Nephron progenitor cell (in vitro differentiated cells): ENCODE measurements around the gene SPDYC.
A peak's percentile ranks its signal among the peaks of the same experiment; 100 is the strongest.

Experiments
- DNase-seq: peaks from one replicate; pipeline ENCODE4 v3.0.0; 2021
- H3K27ac Mint-ChIP-seq: 2 replicates; pipeline ENCODE4 v1.8.0; 2021; ENCODE audit warnings: mild to moderate bottlenecking, moderate library complexity, mixed read lengths
- H3K27me3 Mint-ChIP-seq: 2 replicates; pipeline ENCODE4 v1.8.0; 2021; ENCODE audit warnings: mild to moderate bottlenecking, low read depth, mixed read lengths; ENCODE audit not compliant: poor library complexity
- H3K36me3 Mint-ChIP-seq: 2 replicates; pipeline ENCODE4 v1.8.0; 2021; ENCODE audit warnings: low read depth, mixed read lengths
- H3K4me1 Mint-ChIP-seq: 2 replicates; pipeline ENCODE4 v1.8.0; 2021; ENCODE audit warnings: mixed read lengths
- H3K4me3 Mint-ChIP-seq: 2 replicates; pipeline ENCODE4 v1.8.0; 2021; ENCODE audit warnings: mild to moderate bottlenecking, moderate library complexity, mixed read lengths
- H3K9me3 Mint-ChIP-seq: 2 replicates; pipeline ENCODE4 v1.8.0; 2021; ENCODE audit warnings: mild to moderate bottlenecking, moderate library complexity, mixed read lengths
- TF ChIP-seq, protein P1 (sequence below): fragments of 200-600 bp; sonication (generic); IDR thresholded peaks from 2 replicates; pipeline ENCODE4 v1.5.0; 2021; ENCODE audit warnings: antibody characterized with exemption

Gene SPDYC

DNA sequence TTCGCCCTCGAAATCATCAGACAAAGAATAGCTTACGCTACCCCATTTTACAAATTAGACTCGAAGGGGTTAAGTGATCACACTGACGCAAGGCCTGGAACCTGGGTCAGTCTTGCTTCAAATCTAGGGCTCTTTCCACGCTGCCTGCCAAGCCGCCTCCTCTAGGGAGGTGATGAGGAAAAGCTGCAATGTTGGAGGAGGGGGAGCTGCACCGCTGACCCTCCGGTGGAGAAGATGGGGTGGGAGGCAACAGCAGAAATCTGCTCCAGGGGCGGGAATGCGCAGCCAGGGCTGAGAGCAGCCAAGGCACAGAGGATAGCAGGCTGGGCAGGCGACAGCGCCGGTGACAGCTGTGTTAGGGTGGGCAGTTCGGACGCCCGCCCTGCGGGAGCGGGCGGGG, 36.3 kb upstream of the SPDYC start:
- no peak for DNase-seq
- Mint-ChIP-seq H3K4me3 (peak overlapping the region; percentile 99), H3K4me1 (peaks cover 42% of the 10 kb centered on the region), H3K36me3 (peaks cover 7% of the 10 kb centered on the region), H3K9me3 (no peaks in the 10 kb centered on the region), H3K27ac (peak overlapping the region; percentile 100), H3K27me3 (peaks cover 15% of the 10 kb centered on the region)
- TF ChIP-seq, protein P1, sequence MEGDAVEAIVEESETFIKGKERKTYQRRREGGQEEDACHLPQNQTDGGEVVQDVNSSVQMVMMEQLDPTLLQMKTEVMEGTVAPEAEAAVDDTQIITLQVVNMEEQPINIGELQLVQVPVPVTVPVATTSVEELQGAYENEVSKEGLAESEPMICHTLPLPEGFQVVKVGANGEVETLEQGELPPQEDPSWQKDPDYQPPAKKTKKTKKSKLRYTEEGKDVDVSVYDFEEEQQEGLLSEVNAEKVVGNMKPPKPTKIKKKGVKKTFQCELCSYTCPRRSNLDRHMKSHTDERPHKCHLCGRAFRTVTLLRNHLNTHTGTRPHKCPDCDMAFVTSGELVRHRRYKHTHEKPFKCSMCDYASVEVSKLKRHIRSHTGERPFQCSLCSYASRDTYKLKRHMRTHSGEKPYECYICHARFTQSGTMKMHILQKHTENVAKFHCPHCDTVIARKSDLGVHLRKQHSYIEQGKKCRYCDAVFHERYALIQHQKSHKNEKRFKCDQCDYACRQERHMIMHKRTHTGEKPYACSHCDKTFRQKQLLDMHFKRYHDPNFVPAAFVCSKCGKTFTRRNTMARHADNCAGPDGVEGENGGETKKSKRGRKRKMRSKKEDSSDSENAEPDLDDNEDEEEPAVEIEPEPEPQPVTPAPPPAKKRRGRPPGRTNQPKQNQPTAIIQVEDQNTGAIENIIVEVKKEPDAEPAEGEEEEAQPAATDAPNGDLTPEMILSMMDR, result no peak

DNA sequence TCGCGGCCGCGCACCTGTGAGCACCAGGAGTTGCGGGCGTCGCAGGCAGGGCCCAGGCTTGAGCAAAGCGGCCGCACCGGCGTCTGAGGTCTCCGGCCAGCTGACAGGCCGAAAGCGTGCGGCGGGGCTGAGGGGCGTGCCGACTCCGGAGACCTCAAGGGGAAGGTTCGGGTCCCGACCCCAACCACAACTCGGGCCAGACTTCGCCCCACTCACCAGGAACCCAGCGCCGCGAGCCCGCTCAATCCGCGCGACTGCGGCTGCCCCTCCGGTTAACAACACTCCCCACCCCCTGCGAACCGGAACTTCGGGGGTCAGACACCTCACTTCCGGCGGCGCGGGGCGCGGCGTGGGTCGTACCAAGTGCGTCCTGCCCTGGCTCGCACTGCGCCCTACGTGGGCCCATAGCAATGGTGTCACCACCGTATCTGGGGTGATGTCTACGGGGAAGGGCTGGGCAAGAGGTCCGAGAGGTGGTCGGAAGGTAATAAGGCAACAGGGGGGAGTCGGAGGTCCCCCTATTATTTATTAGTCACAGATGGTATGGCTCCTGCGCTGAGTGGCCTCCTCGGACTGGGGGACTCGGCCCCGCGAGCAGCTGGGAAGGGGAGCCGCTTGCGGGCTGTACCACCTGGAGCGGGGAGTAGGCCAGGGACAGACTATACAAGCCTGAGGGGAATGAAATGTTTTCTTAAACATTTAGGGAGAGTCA, 35.6 kb upstream of the SPDYC start, which contains the start of gene SYVN1:
TSS of gene SYVN1 (minus strand) at position 280 of the 712 bp plus-strand sequence. CDS start 918 bp downstream, outside the sequence.
- Mint-ChIP-seq H3K27me3 (peaks cover 21% of the 10 kb centered on the region), H3K27ac (peak within 1 kb of the TSS; percentile 100)

DNA sequence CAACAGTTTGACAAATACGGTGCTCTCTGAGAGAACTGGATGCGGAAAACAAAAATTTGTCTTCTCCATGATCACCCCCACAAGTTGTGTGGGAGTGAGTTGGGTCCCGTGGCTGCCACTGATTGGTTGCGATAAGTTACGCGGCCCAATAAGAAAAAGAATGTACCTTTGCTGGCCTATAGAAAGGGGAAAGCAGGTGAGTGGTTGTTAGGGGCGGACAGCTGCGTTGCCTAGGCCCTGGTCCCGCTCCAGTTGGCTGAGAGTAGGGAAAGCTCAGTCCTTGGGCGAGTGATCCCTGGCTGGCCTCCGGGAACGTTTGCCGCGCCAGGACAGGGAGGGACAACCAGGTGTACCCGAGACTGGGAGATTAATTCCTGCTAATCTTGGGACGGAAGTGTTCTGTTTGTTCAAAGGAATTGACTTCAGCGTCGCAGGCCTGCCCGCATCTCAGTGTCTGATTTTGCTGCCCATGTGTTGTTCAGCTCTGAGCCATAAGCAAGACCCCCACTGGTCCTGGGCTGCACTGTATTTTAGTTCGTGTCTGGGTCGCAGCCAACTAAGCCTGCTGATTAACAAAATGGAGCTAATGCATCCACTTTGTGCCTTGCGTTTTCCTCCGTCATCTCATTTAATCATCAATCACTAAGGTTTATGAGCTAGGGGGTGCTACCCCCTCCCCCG, 34.9 kb upstream of the SPDYC start:
- peaks cover 28% of the 10 kb centered on the region for H3K27me3 Mint-ChIP-seq
- peaks cover 7% of the 10 kb centered on the region for H3K36me3 Mint-ChIP-seq
- TF ChIP-seq, protein P1, result no peak
- peak overlapping the region; percentile 99 for H3K4me3 Mint-ChIP-seq
- peaks cover 3% of the 10 kb centered on the region for H3K9me3 Mint-ChIP-seq
- peak overlapping the region; percentile 100 for H3K27ac Mint-ChIP-seq
- peaks cover 42% of the 10 kb centered on the region for H3K4me1 Mint-ChIP-seq
- peak; percentile 82 for DNase-seq

More for the DNA sequence above, 35.6 kb upstream of the SPDYC start, which contains the start of gene SYVN1:
- Mint-ChIP-seq H3K4me3 (peak within 1 kb of the TSS; percentile 99), H3K4me1 (peaks cover 42% of the 10 kb centered on the region), H3K9me3 (no peaks in the 10 kb centered on the region), H3K36me3 (peaks cover 7% of the 10 kb centered on the region)
- peak; percentile 87 for DNase-seq
- TF ChIP-seq, protein P1, result no peak

DNA sequence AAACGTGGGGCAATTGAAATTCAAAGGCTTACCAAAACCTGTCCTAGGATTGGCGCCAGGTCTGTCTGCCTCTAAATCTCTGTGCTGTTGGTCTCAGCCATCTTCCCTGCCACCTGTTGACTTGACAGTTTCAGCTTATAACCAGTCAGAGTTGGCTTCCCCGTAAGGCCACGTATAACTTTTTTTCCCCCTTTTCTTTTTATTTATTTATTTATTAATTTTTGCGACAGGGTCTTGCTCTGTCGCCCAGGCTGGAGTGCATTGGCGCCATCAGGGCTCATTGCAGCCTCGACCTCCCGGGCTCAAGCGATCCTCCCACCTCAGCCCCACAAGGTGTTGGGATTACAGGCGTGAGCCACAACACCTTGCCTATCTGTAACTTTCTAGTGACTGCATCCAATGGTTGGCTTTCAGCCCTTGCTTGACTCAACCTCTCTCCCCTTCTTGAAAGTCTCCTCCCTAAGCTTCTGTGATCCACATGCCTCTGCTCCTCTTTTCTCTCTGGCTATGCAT, 34.3 kb upstream of the SPDYC start:
- H3K27me3 Mint-ChIP-seq, result peaks cover 32% of the 10 kb centered on the region
- H3K27ac Mint-ChIP-seq, result peak overlapping the region; percentile 100

DNA sequence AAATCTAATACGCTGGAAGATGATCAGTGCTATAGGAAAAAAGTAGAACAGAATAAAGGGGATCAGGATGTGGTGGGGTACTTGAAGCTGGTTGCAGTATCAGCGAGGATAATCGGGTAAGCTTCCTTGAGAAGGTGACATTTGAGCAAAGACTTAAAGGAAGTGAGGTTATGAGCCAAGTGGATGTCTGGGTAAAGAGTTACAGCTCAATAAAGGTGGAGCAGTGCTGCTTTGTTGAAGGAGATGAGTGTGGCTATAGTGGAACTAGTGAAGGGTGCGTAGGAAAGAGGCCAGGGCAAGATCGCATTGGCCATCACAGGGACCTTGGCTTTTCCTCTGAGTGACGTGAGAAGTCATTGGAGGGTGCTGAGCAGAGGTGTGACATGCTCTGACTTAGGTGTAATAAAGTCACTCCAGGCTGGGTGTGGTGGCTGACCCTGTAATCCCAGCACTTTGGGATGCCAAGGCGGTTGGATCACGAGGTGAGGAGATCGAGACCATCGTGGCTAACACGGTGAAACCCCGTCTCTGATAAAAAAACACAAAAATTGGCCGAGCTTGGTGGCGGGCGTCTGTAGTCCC, 33.4 kb upstream of the SPDYC start:
- Mint-ChIP-seq H3K27ac (no peak overlapping the region), H3K4me3 (peak overlapping the region; percentile 99), H3K4me1 (peaks cover 42% of the 10 kb centered on the region), H3K9me3 (peaks cover 3% of the 10 kb centered on the region), H3K36me3 (no peaks in the 10 kb centered on the region), H3K27me3 (peaks cover 41% of the 10 kb centered on the region)
- no peak for DNase-seq
- TF ChIP-seq, protein P1, result no peak

More for the DNA sequence above, 34.3 kb upstream of the SPDYC start:
- H3K36me3 Mint-ChIP-seq, result peaks cover 7% of the 10 kb centered on the region
- H3K9me3 Mint-ChIP-seq, result peaks cover 3% of the 10 kb centered on the region
- TF ChIP-seq, protein P1, result no peak
- H3K4me1 Mint-ChIP-seq, result peaks cover 42% of the 10 kb centered on the region
- DNase-seq, result no peak
- H3K4me3 Mint-ChIP-seq, result peak overlapping the region; percentile 99
